Measurements from ENCODE around the gene HLA-DPB1.
"Not testable (repeated sequence)": the region's sequence is repeated elsewhere in the genome, so short reads cannot be mapped to it uniquely, and the experiment has no call there.

HLA-DPB1 gene

DNA sequence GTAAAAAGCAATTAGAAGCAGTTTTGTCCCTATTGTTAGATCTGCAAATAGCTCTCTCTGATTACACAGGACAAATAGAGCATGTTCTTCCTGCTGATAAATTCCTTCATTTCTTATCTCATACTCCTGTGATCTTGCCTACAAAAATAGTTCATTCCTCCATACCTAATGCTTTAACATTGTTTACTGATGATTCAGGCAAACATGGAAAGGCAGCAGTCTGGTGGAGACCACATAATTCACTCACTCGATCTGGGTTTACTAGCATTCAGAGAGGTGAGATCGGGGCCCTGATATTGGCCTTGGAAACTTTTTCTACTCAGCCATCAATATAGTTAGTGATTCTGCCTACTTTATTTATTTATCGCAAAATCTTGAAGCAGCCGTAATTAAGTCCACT is 22.6 kb upstream of the HLA-DPB1 start:
- H3K9ac ChIP-seq (ENCODE audit: low read depth, low read length): no peak overlapping the region

DNA sequence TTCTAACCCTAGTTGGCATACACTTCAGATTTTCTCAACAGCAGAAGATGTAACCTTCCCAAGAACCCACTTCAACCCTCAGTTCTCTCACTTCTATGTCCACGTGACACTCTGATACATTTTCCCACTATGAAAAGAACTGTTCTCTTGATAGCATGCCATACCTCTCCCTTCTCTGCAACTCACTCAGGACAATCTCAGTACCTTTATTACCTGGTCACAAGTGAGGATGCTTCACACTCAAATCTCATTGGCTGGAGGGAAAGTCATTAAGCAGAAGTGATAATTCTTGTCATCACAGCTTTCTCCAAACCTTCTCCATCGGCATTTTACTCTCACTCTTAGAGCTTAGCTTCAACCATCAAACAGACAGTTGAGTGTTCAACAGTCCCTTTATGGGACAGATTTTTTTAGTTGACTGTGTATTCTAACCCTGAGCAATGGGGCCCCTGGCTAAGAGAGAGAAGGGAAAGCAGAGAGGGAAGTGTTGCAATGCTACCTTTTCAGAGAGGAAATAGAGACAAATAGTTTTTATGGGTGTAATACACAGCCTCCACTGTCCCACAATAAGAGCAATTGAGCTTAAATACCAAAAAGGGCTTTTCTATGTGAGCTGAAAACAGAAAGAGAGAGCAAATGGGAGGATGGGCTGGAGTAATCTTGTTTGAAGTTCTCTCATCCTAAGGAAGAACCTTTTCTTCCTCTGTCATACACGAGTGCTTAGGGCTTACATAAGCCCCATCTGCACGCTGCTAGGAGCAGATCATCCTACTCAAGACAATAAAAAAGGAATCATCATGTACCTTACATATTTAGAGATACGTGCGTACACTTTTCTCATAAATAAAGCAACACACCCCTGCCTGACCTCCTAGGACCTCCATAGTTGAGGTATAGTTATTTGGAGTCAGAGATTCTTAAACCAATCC is 18.3 kb upstream of the HLA-DPB1 start:
- Histone ChIP-seq H3K4me2 (ENCODE audit: low read length) (no peak overlapping the region), H3K4me3 (ENCODE audit: low read length) (no peak overlapping the region), H3K9ac (ENCODE audit: low read depth, low read length) (no peak overlapping the region), H3K36me3 (ENCODE audit: insufficient read depth, low read length) (no peaks in the 10 kb centered on the region), H3K9me3 (replicated peaks; ENCODE audit: low read length) (no peaks in the 10 kb centered on the region), H3K4me1 (ENCODE audit: control insufficient read depth, insufficient read depth, low read length) (no peaks in the 10 kb centered on the region), H3K27me3 (ENCODE audit: control insufficient read depth, insufficient read depth, low read length) (peaks cover 44% of the 10 kb centered on the region)

More for the DNA sequence above, 22.6 kb upstream of the HLA-DPB1 start:
- no peaks in the 10 kb centered on the region for H3K9me3 ChIP-seq (replicated peaks; ENCODE audit: low read length)
- H3K4me1 ChIP-seq (ENCODE audit: control insufficient read depth, insufficient read depth, low read length): no peaks in the 10 kb centered on the region
- H3K27me3 ChIP-seq (ENCODE audit: control insufficient read depth, insufficient read depth, low read length): peaks cover 68% of the 10 kb centered on the region
- no peak overlapping the region for H3K4me3 ChIP-seq (ENCODE audit: low read length)
- no peak overlapping the region for H3K4me2 ChIP-seq (ENCODE audit: low read length)
- no peaks in the 10 kb centered on the region for H3K36me3 ChIP-seq (ENCODE audit: insufficient read depth, low read length)

DNA sequence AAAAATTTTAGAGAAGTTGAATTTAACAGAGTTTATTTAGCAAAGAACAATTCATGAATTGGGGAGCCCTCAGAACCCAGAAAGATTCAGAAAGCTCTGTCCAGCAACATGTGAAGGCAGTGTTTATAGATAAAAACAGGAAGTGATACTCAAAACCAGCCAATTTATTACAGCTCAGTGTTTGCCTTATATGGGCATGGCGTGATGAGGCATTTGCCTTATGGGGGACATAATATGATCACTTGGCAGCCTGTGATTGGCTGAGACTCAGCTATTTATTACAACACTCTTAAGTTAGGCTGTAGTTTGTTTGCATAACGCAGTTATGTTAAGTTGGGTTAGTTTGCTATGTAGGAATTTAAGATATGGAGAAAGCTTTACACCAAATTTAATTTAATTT is 13.8 kb upstream of the HLA-DPB1 start:
- no peaks in the 10 kb centered on the region for H3K9me3 ChIP-seq (replicated peaks; ENCODE audit: low read length)
- H3K27me3 ChIP-seq (ENCODE audit: control insufficient read depth, insufficient read depth, low read length): peaks cover 62% of the 10 kb centered on the region
- H3K4me1 ChIP-seq (ENCODE audit: control insufficient read depth, insufficient read depth, low read length): no peaks in the 10 kb centered on the region
- no peak overlapping the region for H3K4me3 ChIP-seq (ENCODE audit: low read length)
- no peak overlapping the region for H3K4me2 ChIP-seq (ENCODE audit: low read length)
- no peak overlapping the region for H3K9ac ChIP-seq (ENCODE audit: low read depth, low read length)
- H3K36me3 ChIP-seq (ENCODE audit: insufficient read depth, low read length): no peaks in the 10 kb centered on the region

DNA sequence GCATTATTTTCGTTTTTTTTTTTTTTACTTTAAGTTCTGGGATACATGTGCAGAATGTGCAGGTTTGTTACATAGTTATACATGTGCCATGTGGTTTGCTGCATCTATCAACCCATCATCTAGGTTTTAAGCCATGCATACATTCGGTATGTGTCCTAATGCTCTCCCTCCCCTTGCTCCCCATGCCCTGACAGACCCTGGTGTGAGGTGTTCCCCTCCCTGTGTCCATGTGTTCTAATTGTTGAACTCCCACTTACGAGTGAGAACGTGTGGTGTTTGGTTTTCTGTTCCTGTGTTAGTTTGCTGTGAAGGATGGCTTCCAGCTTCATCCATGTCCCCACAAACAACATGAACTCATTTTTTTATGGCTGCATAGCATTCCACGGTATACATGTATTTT is 12.4 kb upstream of the HLA-DPB1 start:
- not testable (repeated sequence) for H3K36me3 ChIP-seq (ENCODE audit: insufficient read depth, low read length); H3K4me1 ChIP-seq (ENCODE audit: control insufficient read depth, insufficient read depth, low read length); H3K4me2 ChIP-seq (ENCODE audit: low read length); H3K9ac ChIP-seq (ENCODE audit: low read depth, low read length); H3K4me3 ChIP-seq (ENCODE audit: low read length); H3K9me3 ChIP-seq (replicated peaks; ENCODE audit: low read length)
- peaks cover 49% of the 10 kb centered on the region for H3K27me3 ChIP-seq (ENCODE audit: control insufficient read depth, insufficient read depth, low read length)

DNA sequence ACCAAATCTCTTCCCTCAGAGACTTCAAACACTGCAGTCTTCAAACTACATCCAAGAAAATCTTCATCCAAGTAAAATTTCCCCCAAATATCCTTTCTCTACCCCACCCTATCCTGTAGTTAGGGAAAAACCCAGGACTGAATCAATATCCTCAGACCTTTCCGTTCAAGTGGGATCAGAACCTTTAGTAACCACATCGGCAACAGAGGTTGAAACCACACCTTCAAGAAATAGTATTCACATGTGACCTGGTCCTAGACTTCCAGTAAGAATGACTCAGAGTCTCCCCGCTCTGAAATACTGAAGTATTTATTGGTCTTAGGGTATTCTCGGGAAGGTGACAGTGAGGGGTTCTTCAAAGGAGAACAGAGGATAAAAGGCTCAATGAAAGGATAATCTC is 11.1 kb upstream of the HLA-DPB1 start:
- no peaks in the 10 kb centered on the region for H3K4me1 ChIP-seq (ENCODE audit: control insufficient read depth, insufficient read depth, low read length)
- H3K4me3 ChIP-seq (ENCODE audit: low read length): no peak overlapping the region
- no peak overlapping the region for H3K9ac ChIP-seq (ENCODE audit: low read depth, low read length)
- H3K4me2 ChIP-seq (ENCODE audit: low read length): no peak overlapping the region
- H3K36me3 ChIP-seq (ENCODE audit: insufficient read depth, low read length): no peaks in the 10 kb centered on the region
- no peaks in the 10 kb centered on the region for H3K9me3 ChIP-seq (replicated peaks; ENCODE audit: low read length)
- H3K27me3 ChIP-seq (ENCODE audit: control insufficient read depth, insufficient read depth, low read length): peaks cover 58% of the 10 kb centered on the region

DNA sequence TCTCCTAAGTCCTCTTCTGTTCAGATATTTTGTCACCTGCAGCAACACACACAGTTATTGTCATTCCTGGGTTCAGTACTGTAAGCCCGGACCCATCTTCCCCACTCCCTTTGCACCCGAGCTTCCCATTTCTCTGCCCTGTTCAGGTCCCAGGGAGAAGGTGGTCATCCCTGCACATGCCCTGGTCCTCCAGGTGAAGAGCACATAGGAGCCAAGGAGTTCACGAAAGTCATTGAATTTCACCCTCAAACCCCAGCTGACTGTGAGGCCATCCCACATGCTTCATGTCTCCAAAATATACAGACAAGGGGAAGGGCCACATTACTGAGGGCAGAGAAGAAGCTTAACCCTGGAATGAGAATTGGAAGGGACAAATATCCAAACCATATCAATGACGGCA is 10.5 kb upstream of the HLA-DPB1 start:
- no peaks in the 10 kb centered on the region for H3K36me3 ChIP-seq (ENCODE audit: insufficient read depth, low read length)
- H3K4me2 ChIP-seq (ENCODE audit: low read length): no peak overlapping the region
- peaks cover 63% of the 10 kb centered on the region for H3K27me3 ChIP-seq (ENCODE audit: control insufficient read depth, insufficient read depth, low read length)
- no peak overlapping the region for H3K9ac ChIP-seq (ENCODE audit: low read depth, low read length)
- no peak overlapping the region for H3K4me3 ChIP-seq (ENCODE audit: low read length)
- H3K9me3 ChIP-seq (replicated peaks; ENCODE audit: low read length): no peaks in the 10 kb centered on the region
- H3K4me1 ChIP-seq (ENCODE audit: control insufficient read depth, insufficient read depth, low read length): no peaks in the 10 kb centered on the region

DNA sequence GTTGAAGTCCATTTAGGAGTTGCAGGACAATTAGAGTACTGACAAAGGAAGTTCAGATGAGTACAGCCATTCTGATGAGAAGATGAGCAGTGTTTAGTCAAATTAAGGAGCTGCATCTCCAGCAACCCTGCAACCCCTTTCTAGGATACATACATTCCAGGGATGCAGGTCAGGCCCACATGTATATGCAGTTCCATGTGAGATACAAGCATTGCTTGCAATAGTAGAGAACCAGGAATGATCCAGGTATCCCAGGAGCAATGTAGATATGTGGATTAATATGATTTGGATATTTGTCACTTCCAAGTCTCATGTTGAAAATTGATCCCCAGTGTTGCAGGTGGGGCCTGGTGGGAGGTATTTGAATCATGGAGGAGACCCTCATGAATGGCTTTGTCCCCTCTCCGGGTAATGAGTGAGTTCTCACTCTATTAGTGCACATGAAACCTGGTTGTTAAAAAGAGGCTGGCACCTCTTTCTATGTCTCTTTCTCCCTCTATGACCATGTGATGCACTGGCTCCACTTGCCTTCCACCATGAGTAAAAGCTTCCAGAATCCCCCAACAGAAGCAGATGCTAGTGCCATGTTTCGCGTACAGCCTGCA is 8.8 kb upstream of the HLA-DPB1 start:
- Histone ChIP-seq H3K4me3 (ENCODE audit: low read length) (no peak overlapping the region), H3K4me2 (ENCODE audit: low read length) (no peak overlapping the region), H3K27me3 (ENCODE audit: control insufficient read depth, insufficient read depth, low read length) (peaks cover 73% of the 10 kb centered on the region), H3K36me3 (ENCODE audit: insufficient read depth, low read length) (no peaks in the 10 kb centered on the region), H3K9me3 (replicated peaks; ENCODE audit: low read length) (no peaks in the 10 kb centered on the region), H3K9ac (ENCODE audit: low read depth, low read length) (no peak overlapping the region), H3K4me1 (ENCODE audit: control insufficient read depth, insufficient read depth, low read length) (no peaks in the 10 kb centered on the region)

DNA sequence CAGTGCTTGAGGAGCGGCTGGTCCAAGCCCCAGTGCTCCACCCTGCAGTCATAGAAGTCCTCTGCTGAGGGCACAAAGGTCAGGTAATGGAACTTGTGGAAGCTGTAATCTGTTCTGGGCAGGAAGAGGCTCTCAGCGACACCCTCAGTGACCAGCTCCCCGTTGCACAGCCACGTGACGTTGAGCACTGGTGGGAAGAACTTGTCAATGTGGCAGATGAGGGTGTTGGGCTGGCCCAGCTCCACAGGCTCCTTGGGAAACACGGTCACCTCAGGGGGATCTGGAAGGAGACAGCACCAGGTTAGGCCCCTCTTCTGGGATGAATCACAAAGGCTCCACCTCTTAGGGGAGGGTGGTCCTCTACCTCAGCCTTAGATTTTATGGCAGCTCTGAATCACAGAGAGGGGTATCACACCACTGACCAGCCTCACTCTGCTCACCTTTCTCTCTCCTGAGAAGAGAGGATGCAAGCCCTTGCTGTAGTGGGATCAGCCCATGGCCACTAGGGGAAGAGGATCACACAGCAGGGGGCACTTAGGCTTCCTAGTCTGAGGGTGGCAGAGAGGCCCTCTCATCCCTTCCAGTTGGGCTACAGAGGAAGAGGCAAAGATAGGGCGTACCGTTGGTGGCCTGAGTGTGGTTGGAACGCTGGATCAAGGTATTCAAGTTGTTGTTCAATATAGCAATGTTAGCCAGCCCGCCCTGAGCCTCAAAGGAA is 6.6 kb upstream of the HLA-DPB1 start:
- no peak overlapping the region for H3K9ac ChIP-seq (ENCODE audit: low read depth, low read length)
- no peaks in the 10 kb centered on the region for H3K9me3 ChIP-seq (replicated peaks; ENCODE audit: low read length)
- H3K4me1 ChIP-seq (ENCODE audit: control insufficient read depth, insufficient read depth, low read length): no peaks in the 10 kb centered on the region
- no peak overlapping the region for H3K4me3 ChIP-seq (ENCODE audit: low read length)
- H3K27me3 ChIP-seq (ENCODE audit: control insufficient read depth, insufficient read depth, low read length): peaks cover 71% of the 10 kb centered on the region
- no peaks in the 10 kb centered on the region for H3K36me3 ChIP-seq (ENCODE audit: insufficient read depth, low read length)
- H3K4me2 ChIP-seq (ENCODE audit: low read length): no peak overlapping the region

DNA sequence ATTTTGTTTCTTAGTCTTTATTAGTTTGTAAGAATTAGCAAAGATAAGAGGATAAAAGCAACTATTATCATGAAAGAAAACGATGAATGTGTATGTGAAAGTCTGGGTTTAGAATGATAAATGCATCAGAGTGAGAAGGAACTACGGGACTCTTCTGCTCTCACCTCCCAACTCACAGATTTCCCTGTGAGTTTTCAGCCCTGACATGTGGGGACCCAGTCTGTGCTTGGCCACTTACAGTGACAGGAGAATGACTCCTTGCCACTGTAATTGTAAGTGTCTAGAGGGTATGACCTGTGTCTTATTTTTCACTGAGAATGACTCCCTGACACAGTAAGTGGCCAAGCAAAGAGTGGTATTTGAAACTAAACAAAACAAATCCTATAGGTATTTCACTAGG is 4.9 kb upstream of the HLA-DPB1 start:
- Histone ChIP-seq H3K4me1 (ENCODE audit: control insufficient read depth, insufficient read depth, low read length) (no peaks in the 10 kb centered on the region), H3K4me3 (ENCODE audit: low read length) (no peak overlapping the region), H3K4me2 (ENCODE audit: low read length) (no peak overlapping the region), H3K9me3 (replicated peaks; ENCODE audit: low read length) (no peaks in the 10 kb centered on the region), H3K27me3 (ENCODE audit: control insufficient read depth, insufficient read depth, low read length) (peaks cover 66% of the 10 kb centered on the region), H3K36me3 (ENCODE audit: insufficient read depth, low read length) (no peaks in the 10 kb centered on the region), H3K9ac (ENCODE audit: low read depth, low read length) (no peak overlapping the region)

DNA sequence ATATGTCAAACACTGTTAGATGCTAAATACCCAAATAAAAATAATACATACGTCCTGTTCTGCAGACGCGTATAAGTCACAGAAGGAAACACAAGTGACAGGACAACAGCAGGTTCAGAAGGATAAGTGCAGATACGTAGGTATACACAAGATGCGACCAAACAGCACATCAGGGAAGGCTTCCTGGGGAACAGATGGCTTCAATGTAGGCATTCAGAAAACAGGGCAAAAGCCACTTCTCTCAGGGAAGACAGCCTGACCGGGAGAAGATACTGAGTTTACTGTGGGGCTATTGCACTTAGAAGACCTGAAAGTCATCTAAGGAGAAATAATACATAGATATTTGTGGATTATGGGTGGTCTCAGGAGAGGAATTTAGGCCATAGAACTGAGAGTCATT is 4.2 kb upstream of the HLA-DPB1 start:
- H3K36me3 ChIP-seq (ENCODE audit: insufficient read depth, low read length): no peaks in the 10 kb centered on the region
- no peak overlapping the region for H3K4me3 ChIP-seq (ENCODE audit: low read length)
- no peaks in the 10 kb centered on the region for H3K4me1 ChIP-seq (ENCODE audit: control insufficient read depth, insufficient read depth, low read length)
- H3K9me3 ChIP-seq (replicated peaks; ENCODE audit: low read length): no peaks in the 10 kb centered on the region
- H3K9ac ChIP-seq (ENCODE audit: low read depth, low read length): no peak overlapping the region
- no peak overlapping the region for H3K4me2 ChIP-seq (ENCODE audit: low read length)
- peaks cover 64% of the 10 kb centered on the region for H3K27me3 ChIP-seq (ENCODE audit: control insufficient read depth, insufficient read depth, low read length)

DNA sequence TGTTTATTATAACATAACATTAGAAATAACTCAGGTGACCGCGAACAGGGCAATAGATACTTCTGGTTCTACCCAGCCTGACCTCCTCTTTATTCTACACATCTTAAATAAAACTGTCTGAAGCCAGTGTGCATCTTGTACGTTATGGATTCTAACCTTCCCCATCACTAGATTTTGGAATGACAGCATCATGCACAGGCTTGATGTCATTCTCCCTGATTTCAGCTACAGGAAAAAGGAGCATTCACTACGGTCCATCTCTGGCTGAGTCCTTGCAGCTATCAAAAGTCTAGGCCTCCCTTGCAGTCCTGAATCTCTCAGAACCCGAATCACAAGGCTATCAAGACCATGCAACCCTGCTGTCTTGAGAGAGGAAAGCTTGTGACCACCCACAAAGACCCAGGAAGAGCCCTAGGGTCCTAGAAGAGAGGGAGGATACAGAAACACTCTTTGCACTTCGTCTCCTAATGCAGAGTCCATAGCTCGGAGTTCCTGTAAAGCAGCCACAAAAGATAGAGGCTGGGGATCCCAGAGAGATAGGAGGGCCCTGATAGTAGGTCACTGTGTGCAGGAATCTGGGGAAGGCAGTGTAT is 3.2 kb upstream of the HLA-DPB1 start:
- Histone ChIP-seq H3K36me3 (ENCODE audit: insufficient read depth, low read length) (no peaks in the 10 kb centered on the region), H3K27me3 (ENCODE audit: control insufficient read depth, insufficient read depth, low read length) (peaks cover 58% of the 10 kb centered on the region), H3K4me3 (ENCODE audit: low read length) (no peak overlapping the region), H3K9me3 (replicated peaks; ENCODE audit: low read length) (no peaks in the 10 kb centered on the region), H3K4me2 (ENCODE audit: low read length) (no peak overlapping the region), H3K4me1 (ENCODE audit: control insufficient read depth, insufficient read depth, low read length) (no peaks in the 10 kb centered on the region), H3K9ac (ENCODE audit: low read depth, low read length) (no peak overlapping the region)
